HG03457 (cell line): ENCODE measurements around the gene ECHS1.
"Not testable (repeated sequence)": the region's sequence is repeated elsewhere in the genome, so short reads cannot be mapped to it uniquely, and the experiment has no call there.

Experiments
- ATAC-seq: cut with Tn5 transposase; IDR thresholded peaks from one replicate; pipeline ENCODE4 v1.9.1; 2021; ENCODE audit warnings: moderate number of reproducible peaks; ENCODE audit not compliant: unreplicated experiment

Gene ECHS1

GRCh38 chr10:133326745-133327650 is 46.2 kb downstream of the ECHS1 start:
- no peak for ATAC-seq

- no peak for ATAC-seq
Observed at GRCh38 chr10:133326223-133326551, 47.0 kb downstream of the ECHS1 start.

- no peak for ATAC-seq
Observed at GRCh38 chr10:133325440-133326222, 47.5 kb downstream of the ECHS1 start.

- no peak for ATAC-seq
Observed at GRCh38 chr10:133324857-133325260, 48.3 kb downstream of the ECHS1 start.

GRCh38 chr10:133324198-133324792 is 48.9 kb downstream of the ECHS1 start:
- no peak for ATAC-seq

DNA sequence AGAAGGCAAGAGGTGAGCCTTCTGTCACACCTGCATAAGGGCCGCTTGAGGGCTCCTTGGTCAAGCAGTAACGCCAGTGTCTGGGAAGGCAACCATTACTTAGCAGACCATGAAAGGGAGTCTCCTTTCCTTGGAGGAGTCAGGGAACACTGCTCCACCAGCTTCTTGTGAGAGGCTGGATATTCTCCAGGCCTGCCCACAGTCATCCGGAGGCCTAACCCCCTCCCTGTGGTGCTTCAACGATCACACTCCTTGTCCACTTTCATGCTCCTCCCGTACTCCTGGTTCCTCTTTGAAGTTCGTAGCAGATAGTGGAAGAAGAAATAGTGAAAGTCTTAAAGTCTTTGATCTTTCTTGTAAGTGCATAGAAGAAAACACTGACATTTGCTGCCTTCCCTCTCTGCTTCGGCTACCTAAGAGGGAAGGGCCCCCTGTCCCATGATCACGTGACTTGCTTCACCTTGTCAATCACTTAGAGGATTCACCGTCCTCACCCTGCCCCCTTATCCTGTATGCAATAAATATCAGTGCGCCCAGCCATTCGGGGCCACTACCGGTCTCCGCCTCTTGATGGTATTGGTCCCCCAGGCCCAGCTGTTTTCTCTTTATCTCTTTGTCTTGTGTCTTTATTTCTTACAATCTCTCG is 51.0 kb downstream of the ECHS1 start:
- not testable (repeated sequence) for ATAC-seq

DNA sequence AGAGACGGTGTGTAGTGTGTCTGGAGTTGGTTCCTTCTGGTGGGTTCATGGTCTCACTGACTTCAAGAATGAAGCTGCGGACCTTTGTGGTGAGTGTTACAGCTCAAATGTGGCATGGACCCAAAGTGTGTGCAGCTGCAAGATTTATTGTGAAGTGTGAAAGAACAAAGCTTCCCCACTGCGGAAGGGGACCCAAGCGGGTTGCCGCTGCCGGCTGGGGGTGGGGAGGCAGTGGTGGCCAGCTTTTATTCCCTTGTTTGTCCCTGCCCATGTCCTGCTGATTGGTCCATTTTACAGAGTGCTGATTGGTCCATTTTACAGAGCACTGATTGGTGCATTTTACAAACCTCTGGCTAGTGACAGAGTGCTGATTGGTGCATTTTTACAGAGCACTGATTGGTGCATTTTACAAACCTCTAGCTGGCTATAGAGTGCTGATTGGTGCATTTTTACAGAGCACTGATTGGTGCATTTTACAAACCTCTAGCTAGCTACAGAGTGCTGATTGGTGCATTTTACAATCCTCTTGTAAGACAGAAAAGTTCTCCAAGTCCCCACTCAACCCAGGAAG is 52.2 kb downstream of the ECHS1 start:
- not testable (repeated sequence) for ATAC-seq

DNA sequence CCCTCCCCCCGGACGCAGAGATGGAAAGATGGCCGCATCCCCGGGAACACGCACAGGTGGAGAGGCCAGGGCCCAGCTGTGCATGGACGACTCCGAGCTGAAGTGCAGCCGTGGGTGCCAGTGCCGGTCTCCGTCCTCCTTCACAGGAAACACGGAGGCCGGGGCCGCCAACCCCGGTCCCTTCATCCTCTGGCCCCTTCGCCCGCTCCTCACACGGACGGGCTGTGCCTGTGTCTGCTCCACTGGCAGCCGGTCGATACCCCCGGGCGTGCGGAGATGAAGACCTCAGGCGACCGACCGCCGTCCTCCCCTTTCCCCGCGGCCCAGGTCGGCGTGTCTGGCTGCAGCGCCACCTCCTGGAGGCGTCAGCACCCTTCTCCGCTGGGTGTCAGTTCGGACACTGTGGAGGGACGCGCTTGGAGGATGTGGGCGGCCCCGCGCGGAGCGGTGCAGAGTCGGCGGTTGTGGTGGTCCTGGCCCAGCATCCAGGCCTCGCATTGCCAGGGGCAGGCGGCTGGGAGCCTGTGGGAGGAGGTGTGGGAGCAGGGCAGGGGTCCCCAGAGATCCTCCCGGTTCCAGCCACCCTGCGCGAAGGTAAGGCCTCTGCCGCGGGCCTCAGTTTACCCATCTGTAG is 54.5 kb downstream of the ECHS1 start:
- ATAC-seq: peak; percentile 61

DNA sequence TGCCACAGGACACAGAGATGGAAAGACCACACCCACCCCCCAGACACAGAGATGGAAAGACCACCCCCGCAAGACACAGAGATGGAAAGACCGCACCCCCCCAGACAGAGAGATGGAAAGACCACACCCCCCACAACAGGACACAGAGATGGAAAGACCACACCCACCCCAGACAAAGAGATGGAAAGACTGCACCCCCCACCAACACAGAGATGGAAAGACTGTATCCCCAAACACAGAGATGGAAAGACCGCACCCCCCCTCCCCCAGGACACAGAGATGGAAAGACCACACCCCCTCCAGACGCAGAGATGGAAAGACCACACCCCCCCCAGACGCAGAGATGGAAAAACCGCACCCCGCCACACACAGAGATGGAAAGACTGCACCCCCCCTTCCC is 56.4 kb downstream of the ECHS1 start:
- ATAC-seq: no peak

- ATAC-seq: no peak
Observed at GRCh38 chr10:133316266-133316665, 56.9 kb downstream of the ECHS1 start.

DNA sequence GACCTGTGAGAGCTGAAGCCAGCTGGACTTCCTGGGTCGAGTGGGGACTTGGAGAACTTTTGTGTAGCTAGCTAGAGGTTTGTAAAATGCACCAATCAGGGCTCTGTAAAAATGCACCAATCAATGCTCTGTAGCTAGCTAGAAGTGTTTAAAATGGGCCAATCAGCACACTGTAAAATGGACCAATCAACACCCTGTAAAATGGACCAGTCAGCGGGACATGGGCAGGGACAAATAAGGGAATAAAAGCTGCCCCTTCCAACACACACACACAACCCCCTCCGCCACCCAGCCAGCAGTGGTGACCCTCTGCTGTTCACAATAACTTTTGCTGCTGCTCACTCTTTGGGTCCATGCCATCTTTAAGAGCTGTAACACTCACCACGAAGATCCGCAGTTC is 57.3 kb downstream of the ECHS1 start:
- ATAC-seq: no peak

DNA sequence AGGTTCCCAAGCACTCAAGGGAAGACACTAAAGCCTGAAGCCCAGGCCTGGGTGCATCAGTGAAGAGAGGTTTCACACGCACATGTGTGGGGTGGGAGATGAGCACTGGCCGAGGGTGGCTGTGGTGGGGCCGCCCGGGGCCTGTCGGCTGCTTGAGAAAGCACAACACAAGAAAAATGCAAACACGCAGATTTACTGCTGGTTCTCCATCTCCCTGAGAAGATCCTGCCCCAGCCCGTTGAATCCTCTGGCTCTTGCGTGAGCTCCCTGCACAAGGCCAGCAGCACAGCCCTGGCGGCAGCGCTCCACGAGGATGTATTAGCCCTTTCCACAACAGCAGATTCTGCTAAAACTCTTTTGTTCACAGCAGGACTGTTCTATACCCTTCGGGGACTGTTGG is 58.2 kb downstream of the ECHS1 start:
- ATAC-seq: no peak

- no peak for ATAC-seq
Observed at GRCh38 chr10:133313192-133313591, 60.0 kb downstream of the ECHS1 start.

DNA sequence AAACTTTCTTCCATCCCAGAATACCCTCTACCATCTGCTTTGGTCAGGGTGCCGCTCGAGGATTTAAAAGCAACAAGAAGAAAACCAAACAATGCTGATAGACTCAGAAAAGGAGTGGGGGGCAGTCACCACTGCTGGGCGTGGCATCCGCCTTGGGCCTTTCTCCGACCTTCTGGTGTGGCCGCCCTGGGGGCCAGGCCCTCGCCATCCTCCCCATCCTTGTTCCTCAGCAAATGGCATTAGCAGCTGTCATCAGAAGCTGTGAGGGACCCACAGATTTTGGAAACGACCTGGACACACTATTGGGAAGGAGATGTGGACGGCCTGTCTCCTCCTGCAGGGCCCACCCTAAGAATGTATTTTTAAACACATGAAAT is 60.4 kb downstream of the ECHS1 start:
- ATAC-seq: no peak
